Measurements from ENCODE around the gene SLC35B2.

Gene SLC35B2

GRCh38 chr6:44228031-44228430, 29.3 kb downstream of the SLC35B2 start:
- CTCF ChIA-PET: no interaction called here
- DNase-seq (ENCODE audit: low spot score): no peak
- TF ChIP-seq CTCF (conservative IDR thresholded peaks at IDR 0.05; ENCODE audit: low read depth): no peak
- POLR2A ChIA-PET (ENCODE audit: low non-redundant PET): no interaction called here
- peak overlapping the region; percentile 90 for H3K27ac ChIP-seq

GRCh38 chr6:44227148-44227793, 30.1 kb downstream of the SLC35B2 start:
- DNase-seq (ENCODE audit: low spot score): no peak
- peak overlapping the region; percentile 90 for H3K27ac ChIP-seq
- POLR2A ChIA-PET (ENCODE audit: low non-redundant PET): no interaction called here
- no peak for TF ChIP-seq CTCF (conservative IDR thresholded peaks at IDR 0.05; ENCODE audit: low read depth)
- CTCF ChIA-PET: interaction anchor here (1.0 kb wide), 1 partner anchor 11 kb away, joined by 5 read pairs; no protein-coding TSS in a partner anchor

- no peak for TF ChIP-seq CTCF (conservative IDR thresholded peaks at IDR 0.05; ENCODE audit: low read depth)
- CTCF ChIA-PET: interaction anchor here (1.0 kb wide), 1 partner anchor 11 kb away, joined by 5 read pairs; no protein-coding TSS in a partner anchor
- H3K27ac ChIP-seq: peak overlapping the region; percentile 90
- no peak for DNase-seq (ENCODE audit: low spot score)
- POLR2A ChIA-PET (ENCODE audit: low non-redundant PET): no interaction called here
Observed at GRCh38 chr6:44226368-44227147, 30.8 kb downstream of the SLC35B2 start.

GRCh38 chr6:44225579-44226325, 31.6 kb downstream of the SLC35B2 start:
- H3K27ac ChIP-seq: peak overlapping the region; percentile 90
- ChIA-PET CTCF (interaction anchor here (1.0 kb wide), 1 partner anchor 147 kb away, joined by 3 read pairs; no protein-coding TSS in a partner anchor), POLR2A (ENCODE audit: low non-redundant PET) (no interaction called here)
- TF ChIP-seq CTCF (conservative IDR thresholded peaks at IDR 0.05; ENCODE audit: low read depth): no peak
- no peak for DNase-seq (ENCODE audit: low spot score)

GRCh38 chr6:44224965-44225305, 32.4 kb downstream of the SLC35B2 start:
- no peak for DNase-seq (ENCODE audit: low spot score)
- POLR2A ChIA-PET (ENCODE audit: low non-redundant PET): no interaction called here
- H3K27ac ChIP-seq: peak overlapping the region; percentile 86
- CTCF ChIA-PET: interaction anchor here (0.6 to 2.7 kb wide), 3 partner anchors 9 to 273 kb away, joined by 3 to 11 read pairs (median 4); no protein-coding TSS in a partner anchor
- TF ChIP-seq CTCF (conservative IDR thresholded peaks at IDR 0.05; ENCODE audit: low read depth): no peak

Measured in RWPE1 (cell line).